ENCODE results near the gene RIMKLB.

The RIMKLB gene

GRCh38 chr12:8685051-8685450 is 12.7 kb upstream of the RIMKLB start:
- Histone ChIP-seq H3K79me2 (ENCODE audit: insufficient read depth, low read length) (no peaks in the 10 kb centered on the region), H3K9ac (ENCODE audit: low read length) (no peak overlapping the region), H3F3A (ENCODE audit: insufficient read depth) (no peaks in the 10 kb centered on the region), H3K9me2 (replicated peaks; ENCODE audit: insufficient read depth, low read length) (no peaks in the 10 kb centered on the region), H4K20me1 (ENCODE audit: low read depth, low read length) (no peaks in the 10 kb centered on the region), H2AFZ (ENCODE audit: low read depth, low read length, severe bottlenecking) (no peak overlapping the region), H3K27me3 (ENCODE audit: low read length) (no peaks in the 10 kb centered on the region), H3K9me3 (ENCODE audit: insufficient read depth, low read length) (no peaks in the 10 kb centered on the region), H3K4me3 (ENCODE audit: insufficient read depth, low read length, poor library complexity, severe bottlenecking) (no peak overlapping the region), H3K27ac (ENCODE audit: low read depth, low read length) (no peak overlapping the region), H3K4me2 (ENCODE audit: low read depth, low read length, poor library complexity, severe bottlenecking) (no peak overlapping the region), H3K36me3 (ENCODE audit: low read length) (no peaks in the 10 kb centered on the region)
- TF ChIP-seq EZH2phosphoT487 (conservative IDR thresholded peaks at IDR 0.05; ENCODE audit: low read length) (no peak), CTCF (IDR thresholded peaks at IDR 0.05; ENCODE audit: insufficient read depth, low read length, poor library complexity, severe bottlenecking) (no peak)

- Histone ChIP-seq H3K9me3 (ENCODE audit: insufficient read depth, low read length) (no peaks in the 10 kb centered on the region), H3K4me2 (ENCODE audit: low read depth, low read length, poor library complexity, severe bottlenecking) (no peak overlapping the region), H3K36me3 (ENCODE audit: low read length) (no peaks in the 10 kb centered on the region), H3K79me2 (ENCODE audit: insufficient read depth, low read length) (no peaks in the 10 kb centered on the region), H2AFZ (ENCODE audit: low read depth, low read length, severe bottlenecking) (no peak overlapping the region), H4K20me1 (ENCODE audit: low read depth, low read length) (no peaks in the 10 kb centered on the region), H3K27ac (ENCODE audit: low read depth, low read length) (no peak overlapping the region), H3K9ac (ENCODE audit: low read length) (no peak overlapping the region), H3K4me3 (ENCODE audit: insufficient read depth, low read length, poor library complexity, severe bottlenecking) (no peak overlapping the region), H3K9me2 (replicated peaks; ENCODE audit: insufficient read depth, low read length) (no peaks in the 10 kb centered on the region), H3F3A (ENCODE audit: insufficient read depth) (no peaks in the 10 kb centered on the region), H3K27me3 (ENCODE audit: low read length) (no peaks in the 10 kb centered on the region)
- TF ChIP-seq CTCF (IDR thresholded peaks at IDR 0.05; ENCODE audit: insufficient read depth, low read length, poor library complexity, severe bottlenecking) (no peak), EZH2phosphoT487 (conservative IDR thresholded peaks at IDR 0.05; ENCODE audit: low read length) (no peak)
Measured at GRCh38 chr12:8687846-8688601, 9.8 kb upstream of the RIMKLB start.

- no peak overlapping the region for H3K4me2 ChIP-seq (ENCODE audit: low read depth, low read length, poor library complexity, severe bottlenecking)
- TF ChIP-seq EZH2phosphoT487 (conservative IDR thresholded peaks at IDR 0.05; ENCODE audit: low read length) (no peak), CTCF (IDR thresholded peaks at IDR 0.05; ENCODE audit: insufficient read depth, low read length, poor library complexity, severe bottlenecking) (no peak)
Measured at GRCh38 chr12:8689681-8690080, 8.1 kb upstream of the RIMKLB start.

More at GRCh38 chr12:8689681-8690080, 8.1 kb upstream of the RIMKLB start:
- Histone ChIP-seq H2AFZ (ENCODE audit: low read depth, low read length, severe bottlenecking) (no peak overlapping the region), H3K9me3 (ENCODE audit: insufficient read depth, low read length) (no peaks in the 10 kb centered on the region), H3K27ac (ENCODE audit: low read depth, low read length) (no peak overlapping the region), H3K9me2 (replicated peaks; ENCODE audit: insufficient read depth, low read length) (no peaks in the 10 kb centered on the region), H3K36me3 (ENCODE audit: low read length) (no peaks in the 10 kb centered on the region), H3K27me3 (ENCODE audit: low read length) (no peaks in the 10 kb centered on the region), H3K9ac (ENCODE audit: low read length) (no peak overlapping the region), H4K20me1 (ENCODE audit: low read depth, low read length) (no peaks in the 10 kb centered on the region), H3F3A (ENCODE audit: insufficient read depth) (no peaks in the 10 kb centered on the region), H3K4me3 (ENCODE audit: insufficient read depth, low read length, poor library complexity, severe bottlenecking) (no peak overlapping the region), H3K79me2 (ENCODE audit: insufficient read depth, low read length) (no peaks in the 10 kb centered on the region)

All from SU-DHL-6 (cell line).